Hematopoietic multipotent progenitor cell treated with erythropoietin and hydrocortisone succinate and interleukin-3 and kit ligand, for 4 days (in vitro differentiated cells): ENCODE measurements around the gene TCEAL6.
"Not testable (repeated sequence)": the region's sequence is repeated elsewhere in the genome, so short reads cannot be mapped to it uniquely, and the experiment has no call there.

Experiments
- DNase-seq: peaks from one replicate; pipeline ENCODE4 v3.0.0-alpha.2; 2015

TCEAL6 gene

DNA sequence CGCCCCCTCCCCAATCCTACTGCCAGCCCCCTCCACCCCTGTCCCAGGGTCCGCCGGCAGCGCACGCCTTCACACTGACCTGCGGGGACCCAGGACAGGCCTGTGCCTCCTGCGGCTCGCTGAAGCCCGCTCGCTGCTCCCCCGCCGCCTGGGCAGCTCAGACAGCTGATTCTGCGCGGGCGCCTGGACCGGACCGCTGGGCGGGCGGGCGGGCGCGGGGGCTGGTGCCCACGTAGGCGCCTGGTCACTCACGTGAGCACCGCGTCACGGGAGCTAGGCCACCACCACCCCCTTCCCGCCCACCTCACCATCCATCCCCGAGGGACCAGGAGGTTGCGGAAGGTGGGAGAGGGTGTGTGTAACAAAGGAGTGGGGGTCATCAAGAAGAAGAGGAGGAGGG, at the start of gene TCEAL6:
Gene TCEAL6, minus strand, starts transcription at position 208 of the 400 bp plus-strand sequence.
- DNase-seq: not testable (repeated sequence)

DNA sequence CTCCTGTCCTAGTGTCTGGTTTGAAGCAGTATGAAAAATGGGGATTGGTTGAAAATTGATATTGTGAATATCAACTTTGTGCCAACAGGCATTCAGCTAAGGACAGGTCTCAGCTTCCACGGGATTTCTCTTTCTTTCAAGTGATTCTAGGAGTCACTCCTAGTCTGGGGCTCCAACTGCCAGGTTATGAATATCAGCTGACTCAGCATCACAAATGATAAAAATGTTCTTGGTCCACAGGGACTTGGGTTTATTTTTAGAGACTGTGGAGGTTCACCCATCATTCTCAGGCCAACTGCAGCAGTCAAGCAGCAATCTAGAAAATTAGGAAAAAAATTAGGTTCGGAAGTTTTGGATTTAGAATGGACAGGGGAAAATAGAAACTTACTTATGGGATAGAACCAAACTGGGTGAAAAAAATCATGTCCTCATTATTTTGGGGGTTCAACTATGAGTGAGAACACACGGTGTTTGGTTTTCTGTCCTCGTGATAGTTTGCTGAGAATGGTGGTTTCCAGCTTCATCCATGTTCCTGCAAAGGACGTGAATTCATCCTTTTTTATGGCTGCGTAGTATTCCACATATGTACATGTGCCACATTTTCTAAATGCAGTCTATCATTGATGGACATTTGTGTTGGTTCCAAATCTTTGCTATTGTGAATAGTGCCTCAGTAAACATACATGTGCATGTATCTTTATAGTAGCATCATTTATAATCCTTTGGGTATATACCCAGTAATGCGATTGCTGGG, 43.9 kb upstream of the TCEAL6 start:
- DNase-seq: no peak

- DNase-seq: peak; percentile 61
These were observed 13.5 kb upstream of the TCEAL6 start, which contains the start of gene BEX5 for GRCh38 chrX:102155806-102156179. Gene BEX5 (minus strand): TSS chrX:102155977. CDS start chrX:102154265, 1,712 bp downstream.

- DNase-seq: peak; percentile 2
These were observed 12.9 kb upstream of the TCEAL6 start for GRCh38 chrX:102154900-102155805.

DNA sequence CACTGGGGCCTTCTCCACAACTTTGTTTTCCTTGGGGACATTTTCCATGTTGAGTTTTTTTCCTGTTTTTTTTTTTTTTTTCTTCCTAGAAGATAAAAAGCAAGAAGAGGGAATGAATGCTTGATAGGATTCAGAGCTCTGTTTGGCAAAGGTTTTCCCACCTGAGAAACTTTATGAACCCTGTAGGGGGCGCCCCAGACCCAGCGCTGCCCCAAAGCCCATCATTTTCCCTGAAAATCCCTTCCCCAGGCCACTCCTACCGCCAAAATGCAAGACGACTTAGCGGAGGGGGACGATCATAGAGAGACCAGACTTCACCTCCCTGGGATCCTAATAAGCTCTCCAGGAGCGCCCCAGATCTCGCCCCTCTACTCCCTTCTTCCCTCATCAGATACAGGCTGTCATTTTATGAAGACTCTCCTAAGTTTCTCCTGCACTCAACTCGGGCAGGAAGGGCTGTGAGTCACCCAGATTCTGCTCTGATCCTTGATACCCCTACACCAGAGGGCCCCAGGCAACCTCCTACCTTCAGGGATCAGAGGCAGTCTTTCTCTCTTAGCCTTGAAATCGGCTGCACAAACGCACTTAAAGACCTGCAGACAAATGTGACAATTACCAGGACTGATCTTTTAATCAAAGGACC, 12.1 kb upstream of the TCEAL6 start:
- DNase-seq: no peak

- DNase-seq: not testable (repeated sequence)
These were observed 650 bp downstream of the TCEAL6 start for GRCh38 chrX:102141631-102142030.

DNA sequence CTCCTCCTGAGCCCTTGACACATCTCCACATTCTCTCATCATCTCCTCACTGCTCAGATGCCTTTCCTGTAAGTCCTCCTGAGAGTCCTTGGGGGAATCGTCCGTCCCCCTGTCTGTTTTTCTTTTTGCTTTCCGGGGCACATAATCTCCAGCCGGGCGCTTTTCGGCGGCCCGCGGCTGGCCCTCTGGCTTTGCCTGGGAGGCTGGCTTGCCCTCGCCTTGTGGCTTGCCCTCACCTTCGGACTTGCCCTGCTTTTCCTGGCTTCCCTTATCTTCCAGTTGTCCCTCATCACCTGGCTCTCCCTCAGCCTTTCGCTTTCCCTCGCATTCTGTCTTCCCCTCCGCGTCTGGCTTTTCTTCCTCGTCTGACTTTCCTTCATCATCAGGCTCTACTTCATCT, 1.4 kb downstream of the TCEAL6 start:
- not testable (repeated sequence) for DNase-seq

DNA sequence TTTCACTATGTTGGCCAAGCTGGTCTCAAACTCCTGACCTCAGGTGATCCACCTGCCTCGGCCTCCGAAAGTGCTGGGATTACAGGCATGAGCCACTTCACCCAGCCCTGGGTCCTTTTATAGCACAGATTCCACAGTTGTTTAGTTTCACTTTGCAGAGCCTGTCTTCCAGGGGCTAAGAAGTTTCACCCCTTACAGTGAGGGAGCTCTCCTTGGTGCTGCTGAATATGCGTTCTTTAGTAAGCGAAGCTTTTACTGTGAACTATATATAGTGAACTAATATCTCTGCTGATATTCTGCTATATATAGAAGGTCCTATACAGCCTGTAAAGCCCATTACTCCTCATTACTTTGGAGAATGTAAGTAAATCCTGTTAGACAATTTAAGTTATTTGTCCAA, 4.2 kb downstream of the TCEAL6 start:
- peak; percentile 3 for DNase-seq

DNA sequence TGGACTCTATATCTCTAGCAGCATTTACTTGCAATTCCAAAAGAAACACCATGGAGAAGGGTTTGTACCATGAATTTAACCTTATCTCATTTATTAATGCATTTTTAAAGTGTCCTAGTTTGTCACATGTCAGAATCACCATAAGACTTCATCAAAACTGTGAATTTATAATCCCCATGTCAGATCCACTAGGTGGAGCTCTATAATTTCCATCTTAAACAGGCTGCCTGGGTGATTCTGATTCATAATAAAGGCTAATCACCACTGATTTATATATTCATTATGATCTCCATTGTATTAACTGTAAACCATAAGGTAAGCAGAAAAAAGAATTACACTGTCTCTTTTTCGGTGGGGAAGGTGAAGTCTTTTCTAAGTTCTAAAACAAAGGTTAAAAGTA, 12.8 kb downstream of the TCEAL6 start:
- peak; percentile 20 for DNase-seq

DNA sequence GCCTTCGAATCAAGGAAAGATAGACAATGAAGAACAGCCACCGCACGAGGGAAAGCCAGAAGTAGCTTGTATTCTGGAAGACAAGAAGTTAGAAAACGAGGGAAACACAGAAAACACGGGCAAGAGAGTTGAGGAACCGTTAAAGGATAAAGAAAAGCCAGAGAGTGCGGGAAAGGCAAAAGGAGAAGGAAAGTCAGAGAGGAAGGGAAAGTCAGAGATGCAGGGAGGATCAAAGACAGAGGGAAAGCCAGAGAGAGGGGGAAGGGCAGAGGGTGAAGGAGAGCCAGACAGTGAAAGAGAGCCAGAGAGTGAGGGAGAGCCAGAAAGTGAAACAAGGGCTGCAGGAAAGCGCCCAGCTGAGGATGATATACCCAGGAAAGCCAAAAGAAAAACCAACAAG, 15.4 kb downstream of the TCEAL6 start:
- no peak for DNase-seq

GRCh38 chrX:102126080-102126818, 16.0 kb downstream of the TCEAL6 start:
- DNase-seq: not testable (repeated sequence)

DNA sequence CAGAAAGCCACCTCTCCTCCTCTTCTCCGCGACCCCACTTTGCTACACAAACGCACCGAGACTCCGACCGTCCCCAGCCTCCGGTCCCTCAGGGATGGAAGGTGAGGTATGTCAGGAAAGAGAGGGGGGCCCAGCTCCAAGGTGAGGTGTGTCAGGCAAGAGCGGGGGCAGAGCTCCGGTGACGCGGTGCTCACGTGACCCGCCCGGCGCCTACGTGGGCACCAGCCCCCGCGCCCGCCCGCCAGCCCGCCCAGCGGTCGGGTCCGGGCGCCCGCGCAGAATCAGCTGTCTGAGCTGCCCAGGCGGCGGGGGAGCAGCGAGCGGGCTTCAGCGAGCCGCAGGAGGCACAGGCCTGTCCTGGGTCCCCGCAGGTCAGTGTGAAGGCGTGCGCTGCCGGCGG, 16.8 kb downstream of the TCEAL6 start, which contains the start of gene TCEAL2:
Gene TCEAL2, plus strand, starts transcription at position 244 of the 400 bp plus-strand sequence. CDS start 1,152 bp downstream, outside the sequence.
- DNase-seq: peak; percentile 0

GRCh38 chrX:102125014-102125413, 17.3 kb downstream of the TCEAL6 start:
- DNase-seq: not testable (repeated sequence)

DNA sequence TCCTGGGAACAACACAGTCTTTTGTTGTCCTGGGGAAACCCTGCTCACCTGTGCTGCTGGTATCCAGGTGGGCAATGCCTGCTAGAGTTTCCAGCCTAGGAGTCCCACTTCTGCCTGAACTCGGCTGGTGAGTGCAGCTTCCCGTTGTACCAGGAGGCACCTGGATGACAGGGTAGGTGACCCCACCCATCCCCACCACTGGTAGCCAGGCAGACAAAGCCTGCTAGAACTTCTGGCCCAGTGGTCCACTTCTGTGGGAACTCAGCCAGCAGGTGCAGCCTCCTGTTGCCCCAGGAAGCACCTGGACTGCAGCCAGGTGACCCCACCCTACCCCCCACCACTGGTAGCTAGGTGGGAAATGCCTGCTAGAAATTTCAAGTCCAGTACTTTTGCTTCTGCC, 26.5 kb downstream of the TCEAL6 start:
- no peak for DNase-seq

GRCh38 chrX:102113367-102113766, 28.9 kb downstream of the TCEAL6 start:
- no peak for DNase-seq
